ENCODE data around the gene GRK5. TPM values are rescaled to one million over a fixed set of nuclear protein-coding genes. Genes with fewer than 3 reads are reported as not detected.

Gene GRK5
- total and polyA plus RNA-seq, 3 experiments from 2014 or later, result 7.7 to 13.8 (median 13.6) TPM

GRCh38 chr10:119343011-119343601 is 135.7 kb downstream of the GRK5 start:
- H3K9me3 ChIP-seq (ENCODE audit: low read length), result no peaks in the 10 kb centered on the region
- H3K4me3 Mint-ChIP-seq, result no peak overlapping the region
- ChIA-PET POLR2A (no interaction called here), CTCF (no interaction called here)
- peaks cover 20 to 44% (median 42%) of the 10 kb centered on the region in 3 donors for H3K4me1 Mint-ChIP-seq
- H3K36me3 ChIP-seq (ENCODE audit: insufficient read depth, low read length), result no peaks in the 10 kb centered on the region
- H3K4me3 ChIP-seq (ENCODE audit: low read length), result no peak overlapping the region
- no peaks in the 10 kb centered on the region for H3K4me1 ChIP-seq (ENCODE audit: insufficient read depth, low read length)
- no peaks in the 10 kb centered on the region for H3K27me3 Mint-ChIP-seq
- peaks cover 0 to 27% (median 12%) of the 10 kb centered on the region in 3 donors for H3K36me3 Mint-ChIP-seq
- H3K9me3 Mint-ChIP-seq, result no peaks in the 10 kb centered on the region
- H3K27ac ChIP-seq (ENCODE audit: low read depth, low read length), result no peak overlapping the region
- H3K27ac Mint-ChIP-seq, result peak overlapping the region in 1 of 8 donors; percentile 17
- peak in 1 of 5 donors; percentile 29 for DNase-seq
- no peaks in the 10 kb centered on the region for H3K27me3 ChIP-seq (ENCODE audit: insufficient read depth, low read length, poor library complexity, severe bottlenecking)

DNA sequence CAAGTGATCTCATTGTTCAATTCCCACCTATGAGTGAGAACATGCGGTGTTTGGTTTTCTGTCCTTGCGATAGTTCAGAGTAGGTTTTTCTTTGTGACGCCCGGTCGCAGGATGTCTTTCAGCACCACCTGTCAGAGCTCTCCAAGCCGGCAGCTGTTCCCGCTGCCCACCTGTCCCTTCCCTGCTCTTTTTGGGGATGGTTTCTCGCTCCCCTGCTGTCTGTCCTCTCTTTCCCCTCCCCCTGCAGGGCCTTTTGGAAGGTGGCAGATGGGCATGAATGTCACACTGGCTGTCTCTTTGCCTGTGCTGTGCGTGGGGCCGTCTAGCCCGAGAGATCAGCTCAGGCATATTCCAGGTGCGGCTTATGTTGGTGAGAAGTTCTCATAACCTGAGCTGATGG is 137.0 kb downstream of the GRK5 start:
- Mint-ChIP-seq H3K27me3 (no peaks in the 10 kb centered on the region), H3K27ac (peak overlapping the region in 1 of 8 donors; percentile 74), H3K4me3 (no peak overlapping the region), H3K36me3 (peaks cover 5 to 30% (median 17%) of the 10 kb centered on the region in 3 donors), H3K4me1 (peaks cover 20 to 43% (median 39%) of the 10 kb centered on the region in 3 donors), H3K9me3 (no peaks in the 10 kb centered on the region)
- no peaks in the 10 kb centered on the region for H3K9me3 ChIP-seq (ENCODE audit: low read length)
- H3K36me3 ChIP-seq (ENCODE audit: insufficient read depth, low read length), result no peaks in the 10 kb centered on the region
- no peak overlapping the region for H3K4me3 ChIP-seq (ENCODE audit: low read length)
- no peaks in the 10 kb centered on the region for H3K27me3 ChIP-seq (ENCODE audit: insufficient read depth, low read length, poor library complexity, severe bottlenecking)
- ChIA-PET CTCF (no interaction called here), POLR2A (no interaction called here)
- peak in 1 of 5 donors; percentile 4 for DNase-seq
- H3K4me1 ChIP-seq (ENCODE audit: insufficient read depth, low read length), result no peaks in the 10 kb centered on the region
- no peak overlapping the region for H3K27ac ChIP-seq (ENCODE audit: low read depth, low read length)

DNA sequence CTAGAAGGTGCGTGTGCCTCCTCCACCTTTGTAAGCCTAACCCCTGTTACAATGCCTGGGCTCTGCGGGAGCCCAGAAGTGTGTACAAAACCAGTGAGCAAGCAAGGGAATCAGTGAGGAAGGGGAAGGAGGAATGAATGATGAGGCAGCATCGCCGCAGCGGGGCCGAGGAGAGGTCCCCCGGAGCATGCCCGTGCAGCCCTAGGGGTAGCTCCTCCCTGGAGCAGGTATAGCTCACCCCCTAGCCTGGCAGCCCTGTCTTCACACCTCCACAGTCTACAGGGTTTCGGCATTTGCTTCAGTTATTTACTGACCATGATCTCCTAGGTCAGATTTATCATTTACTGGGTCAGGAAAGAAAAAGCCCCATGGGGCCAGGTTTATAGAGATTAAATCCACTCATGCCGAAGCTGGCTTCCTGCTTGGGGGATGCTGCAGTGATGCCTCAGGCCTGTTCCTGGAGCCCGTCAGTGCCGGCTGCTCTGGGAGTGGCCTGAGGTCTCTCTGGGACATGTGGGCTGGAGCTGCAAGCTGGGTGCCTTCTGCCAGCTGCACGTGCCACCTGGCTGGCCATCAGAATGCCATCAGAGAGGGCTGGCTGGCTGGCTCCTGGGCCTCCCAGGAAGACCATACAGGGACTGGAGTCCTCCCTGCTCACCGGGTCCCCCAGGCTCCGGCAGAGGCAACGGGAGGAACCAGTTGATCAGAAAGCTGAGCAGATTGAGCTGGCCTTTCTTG is 138.9 kb downstream of the GRK5 start:
- CTCF ChIA-PET, result interaction anchor here (1.0 to 1.1 kb wide), 2 partner anchors 25 to 137 kb away, joined by 3 read pairs; no protein-coding TSS in a partner anchor
- H3K27ac Mint-ChIP-seq, result peak overlapping the region in 2 of 8 donors; percentile 30 to 86
- H3K27me3 ChIP-seq (ENCODE audit: insufficient read depth, low read length, poor library complexity, severe bottlenecking), result no peaks in the 10 kb centered on the region
- H3K36me3 ChIP-seq (ENCODE audit: insufficient read depth, low read length), result no peaks in the 10 kb centered on the region
- POLR2A ChIA-PET, result no interaction called here
- H3K9me3 Mint-ChIP-seq, result peaks cover 0 to 6% (median 2%) of the 10 kb centered on the region in 5 donors
- peak in 1 of 5 donors; percentile 33 for DNase-seq
- no peaks in the 10 kb centered on the region for H3K4me1 ChIP-seq (ENCODE audit: insufficient read depth, low read length)
- peaks cover 14 to 46% (median 17%) of the 10 kb centered on the region in 3 donors for H3K36me3 Mint-ChIP-seq
- no peak overlapping the region for H3K27ac ChIP-seq (ENCODE audit: low read depth, low read length)
- no peak overlapping the region for H3K4me3 ChIP-seq (ENCODE audit: low read length)
- H3K9me3 ChIP-seq (ENCODE audit: low read length), result peaks cover 2% of the 10 kb centered on the region
- H3K27me3 Mint-ChIP-seq, result no peaks in the 10 kb centered on the region
- H3K4me3 Mint-ChIP-seq, result no peak overlapping the region
- peaks cover 15 to 37% (median 30%) of the 10 kb centered on the region in 3 donors for H3K4me1 Mint-ChIP-seq

- CTCF ChIA-PET, result interaction anchor here (1.0 to 1.1 kb wide), 2 partner anchors 27 to 138 kb away, joined by 3 read pairs; no protein-coding TSS in a partner anchor
- Mint-ChIP-seq H3K27me3 (no peaks in the 10 kb centered on the region), H3K4me1 (peaks cover 11 to 27% (median 23%) of the 10 kb centered on the region in 3 donors), H3K4me3 (no peak overlapping the region), H3K36me3 (peaks cover 17 to 49% (median 25%) of the 10 kb centered on the region in 3 donors), H3K27ac (peak overlapping the region in 1 of 8 donors; percentile 56), H3K9me3 (peaks cover 0 to 14% (median 6%) of the 10 kb centered on the region in 5 donors)
- no peaks in the 10 kb centered on the region for H3K36me3 ChIP-seq (ENCODE audit: insufficient read depth, low read length)
- no peaks in the 10 kb centered on the region for H3K27me3 ChIP-seq (ENCODE audit: insufficient read depth, low read length, poor library complexity, severe bottlenecking)
- no peaks in the 10 kb centered on the region for H3K4me1 ChIP-seq (ENCODE audit: insufficient read depth, low read length)
- H3K4me3 ChIP-seq (ENCODE audit: low read length), result no peak overlapping the region
- POLR2A ChIA-PET, result no interaction called here
- H3K27ac ChIP-seq (ENCODE audit: low read depth, low read length), result no peak overlapping the region
- H3K9me3 ChIP-seq (ENCODE audit: low read length), result peaks cover 8% of the 10 kb centered on the region
- DNase-seq, result peak in 1 of 5 donors; percentile 17
Observed at GRCh38 chr10:119347181-119347974, 140.0 kb downstream of the GRK5 start.

GRCh38 chr10:119348106-119348505 is 140.7 kb downstream of the GRK5 start:
- H3K4me3 Mint-ChIP-seq, result no peak overlapping the region
- peaks cover 14 to 20% (median 18%) of the 10 kb centered on the region in 3 donors for H3K4me1 Mint-ChIP-seq
- CTCF ChIA-PET, result no interaction called here
- Histone ChIP-seq H3K4me1 (ENCODE audit: insufficient read depth, low read length) (no peaks in the 10 kb centered on the region), H3K36me3 (ENCODE audit: insufficient read depth, low read length) (no peaks in the 10 kb centered on the region), H3K27ac (ENCODE audit: low read depth, low read length) (no peak overlapping the region), H3K27me3 (ENCODE audit: insufficient read depth, low read length, poor library complexity, severe bottlenecking) (no peaks in the 10 kb centered on the region), H3K4me3 (ENCODE audit: low read length) (no peak overlapping the region), H3K9me3 (ENCODE audit: low read length) (peaks cover 8% of the 10 kb centered on the region)
- no peaks in the 10 kb centered on the region for H3K27me3 Mint-ChIP-seq
- no peak for DNase-seq
- POLR2A ChIA-PET, result no interaction called here
- peaks cover 20 to 50% (median 31%) of the 10 kb centered on the region in 3 donors for H3K36me3 Mint-ChIP-seq
- H3K9me3 Mint-ChIP-seq, result peaks cover 0 to 17% (median 9%) of the 10 kb centered on the region in 5 donors
- H3K27ac Mint-ChIP-seq, result no peak overlapping the region

DNA sequence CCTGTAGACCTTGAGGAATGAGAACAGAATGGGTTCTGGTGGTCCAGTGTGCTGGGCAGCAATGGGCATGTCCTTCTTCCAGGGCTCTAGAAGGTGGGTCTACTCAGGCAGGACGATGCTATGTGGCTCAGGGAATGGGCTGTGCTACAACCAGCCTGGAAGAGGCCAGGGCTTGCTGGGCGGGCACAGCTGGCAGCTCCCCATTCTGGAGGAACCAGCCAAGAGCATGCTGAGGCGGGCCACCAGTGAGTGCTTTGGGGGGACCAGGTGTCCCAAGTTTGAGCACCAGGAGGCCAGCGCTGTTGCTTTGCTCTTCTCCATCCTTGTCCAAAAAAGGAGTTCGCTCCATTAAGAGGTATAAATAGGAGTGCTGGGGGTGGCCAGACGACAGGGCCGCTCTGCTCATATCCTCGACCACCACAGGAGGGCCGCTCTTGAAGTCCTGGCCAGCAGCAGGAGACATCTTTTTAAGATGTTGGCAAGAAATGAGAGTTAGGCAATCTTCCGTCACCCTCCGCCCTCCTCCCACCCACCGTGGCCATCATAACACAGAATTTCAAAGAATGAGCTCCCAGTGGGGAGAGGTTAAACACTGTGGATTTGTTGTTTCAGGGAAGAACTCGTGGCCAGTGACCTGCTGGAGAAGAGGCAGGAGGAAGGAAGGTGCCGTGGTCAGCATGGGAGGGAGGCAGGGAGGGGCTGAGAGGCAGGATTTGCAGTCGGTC is 141.3 kb downstream of the GRK5 start:
- H3K27ac ChIP-seq (ENCODE audit: low read depth, low read length), result no peak overlapping the region
- peak overlapping the region in 1 of 8 donors; percentile 54 for H3K27ac Mint-ChIP-seq
- DNase-seq, result peak in 1 of 5 donors; percentile 18
- peaks cover 0 to 17% (median 9%) of the 10 kb centered on the region in 5 donors for H3K9me3 Mint-ChIP-seq
- no peaks in the 10 kb centered on the region for H3K27me3 ChIP-seq (ENCODE audit: insufficient read depth, low read length, poor library complexity, severe bottlenecking)
- no peak overlapping the region for H3K4me3 Mint-ChIP-seq
- POLR2A ChIA-PET, result no interaction called here
- CTCF ChIA-PET, result no interaction called here
- H3K36me3 Mint-ChIP-seq, result peaks cover 21 to 46% (median 31%) of the 10 kb centered on the region in 3 donors
- H3K9me3 ChIP-seq (ENCODE audit: low read length), result peaks cover 8% of the 10 kb centered on the region
- H3K36me3 ChIP-seq (ENCODE audit: insufficient read depth, low read length), result no peaks in the 10 kb centered on the region
- no peaks in the 10 kb centered on the region for H3K27me3 Mint-ChIP-seq
- H3K4me1 ChIP-seq (ENCODE audit: insufficient read depth, low read length), result no peaks in the 10 kb centered on the region
- no peak overlapping the region for H3K4me3 ChIP-seq (ENCODE audit: low read length)
- H3K4me1 Mint-ChIP-seq, result peaks cover 13 to 14% (median 14%) of the 10 kb centered on the region in 3 donors

DNA sequence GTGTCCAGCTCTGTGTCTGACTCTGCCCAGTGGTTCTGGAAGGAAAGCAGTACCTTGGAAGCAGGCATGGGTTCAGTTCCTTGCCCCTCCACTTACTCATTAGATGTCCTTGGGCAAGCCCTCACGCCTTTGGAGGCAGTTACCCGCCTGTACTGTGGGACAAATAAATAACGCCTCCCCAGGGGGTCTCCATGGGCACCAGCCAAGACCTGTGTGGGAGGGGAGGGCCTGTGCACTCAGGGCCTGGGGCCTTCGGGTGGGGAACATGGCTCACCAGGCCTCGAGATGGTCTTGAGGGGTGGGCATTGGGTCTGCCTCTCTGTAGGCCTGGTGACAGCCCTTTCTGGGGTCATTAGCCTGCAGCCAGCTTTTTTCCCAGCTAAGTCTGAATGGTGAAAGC is 142.0 kb downstream of the GRK5 start:
- no peaks in the 10 kb centered on the region for H3K27me3 ChIP-seq (ENCODE audit: insufficient read depth, low read length, poor library complexity, severe bottlenecking)
- Mint-ChIP-seq H3K4me1 (peaks cover 8 to 11% (median 9%) of the 10 kb centered on the region in 3 donors), H3K4me3 (no peak overlapping the region), H3K27me3 (no peaks in the 10 kb centered on the region), H3K27ac (no peak overlapping the region), H3K9me3 (peaks cover 0 to 17% (median 9%) of the 10 kb centered on the region in 5 donors), H3K36me3 (peaks cover 21 to 45% (median 31%) of the 10 kb centered on the region in 3 donors)
- CTCF ChIA-PET, result no interaction called here
- POLR2A ChIA-PET, result no interaction called here
- H3K9me3 ChIP-seq (ENCODE audit: low read length), result peaks cover 8% of the 10 kb centered on the region
- DNase-seq, result no peak
- H3K4me1 ChIP-seq (ENCODE audit: insufficient read depth, low read length), result no peaks in the 10 kb centered on the region
- no peaks in the 10 kb centered on the region for H3K36me3 ChIP-seq (ENCODE audit: insufficient read depth, low read length)
- no peak overlapping the region for H3K27ac ChIP-seq (ENCODE audit: low read depth, low read length)
- no peak overlapping the region for H3K4me3 ChIP-seq (ENCODE audit: low read length)

All from CD8-positive, alpha-beta memory T cell (primary cell).